Measurements from ENCODE around the gene GRIK1.

GRIK1 gene

DNA sequence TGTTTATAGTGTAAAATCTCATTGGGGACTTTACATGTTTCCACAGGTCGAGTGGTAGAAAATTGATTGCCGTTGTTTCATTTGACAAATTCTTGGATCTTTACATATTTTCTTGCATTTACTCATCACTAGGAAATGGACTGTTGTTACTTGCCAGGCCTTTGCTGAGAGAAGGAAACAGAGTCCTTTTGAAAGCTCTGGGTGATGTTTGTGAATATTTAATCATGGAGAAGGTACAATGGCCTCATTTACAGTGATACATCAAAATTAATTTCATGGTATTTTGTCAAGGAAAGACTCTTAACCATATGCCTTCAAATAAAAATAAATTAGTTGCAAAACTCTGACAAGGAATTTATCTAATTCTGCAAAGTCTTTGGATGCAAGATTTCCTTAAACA lies 198.0 kb downstream of the GRIK1 start:
- TF ChIP-seq, protein P1, sequence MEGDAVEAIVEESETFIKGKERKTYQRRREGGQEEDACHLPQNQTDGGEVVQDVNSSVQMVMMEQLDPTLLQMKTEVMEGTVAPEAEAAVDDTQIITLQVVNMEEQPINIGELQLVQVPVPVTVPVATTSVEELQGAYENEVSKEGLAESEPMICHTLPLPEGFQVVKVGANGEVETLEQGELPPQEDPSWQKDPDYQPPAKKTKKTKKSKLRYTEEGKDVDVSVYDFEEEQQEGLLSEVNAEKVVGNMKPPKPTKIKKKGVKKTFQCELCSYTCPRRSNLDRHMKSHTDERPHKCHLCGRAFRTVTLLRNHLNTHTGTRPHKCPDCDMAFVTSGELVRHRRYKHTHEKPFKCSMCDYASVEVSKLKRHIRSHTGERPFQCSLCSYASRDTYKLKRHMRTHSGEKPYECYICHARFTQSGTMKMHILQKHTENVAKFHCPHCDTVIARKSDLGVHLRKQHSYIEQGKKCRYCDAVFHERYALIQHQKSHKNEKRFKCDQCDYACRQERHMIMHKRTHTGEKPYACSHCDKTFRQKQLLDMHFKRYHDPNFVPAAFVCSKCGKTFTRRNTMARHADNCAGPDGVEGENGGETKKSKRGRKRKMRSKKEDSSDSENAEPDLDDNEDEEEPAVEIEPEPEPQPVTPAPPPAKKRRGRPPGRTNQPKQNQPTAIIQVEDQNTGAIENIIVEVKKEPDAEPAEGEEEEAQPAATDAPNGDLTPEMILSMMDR (conservative IDR thresholded peaks at IDR 0.05), result no peak
- H3K27ac ChIP-seq, result no peak overlapping the region

DNA sequence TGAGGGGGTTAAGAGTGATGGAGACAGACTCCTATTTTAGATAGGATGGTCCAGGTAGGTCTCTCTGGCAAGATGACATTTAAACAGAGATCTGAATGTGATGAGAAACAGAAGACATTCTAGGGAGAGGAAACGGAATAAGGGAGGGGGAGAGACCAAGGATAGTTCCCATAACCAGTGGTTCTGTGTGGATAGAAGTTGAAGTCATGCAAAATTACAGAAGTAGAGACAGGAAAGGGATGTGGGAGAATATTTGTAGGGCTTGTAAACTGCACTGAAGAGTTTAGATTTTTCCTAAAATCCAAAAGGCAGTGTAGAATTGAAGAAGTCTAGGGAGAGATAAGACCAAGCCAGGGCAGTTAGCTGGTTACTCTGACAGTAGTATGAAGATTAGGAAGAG lies 200.6 kb downstream of the GRIK1 start:
- no peak overlapping the region for H3K27ac ChIP-seq
- TF ChIP-seq, protein P1 (conservative IDR thresholded peaks at IDR 0.05), result no peak

DNA sequence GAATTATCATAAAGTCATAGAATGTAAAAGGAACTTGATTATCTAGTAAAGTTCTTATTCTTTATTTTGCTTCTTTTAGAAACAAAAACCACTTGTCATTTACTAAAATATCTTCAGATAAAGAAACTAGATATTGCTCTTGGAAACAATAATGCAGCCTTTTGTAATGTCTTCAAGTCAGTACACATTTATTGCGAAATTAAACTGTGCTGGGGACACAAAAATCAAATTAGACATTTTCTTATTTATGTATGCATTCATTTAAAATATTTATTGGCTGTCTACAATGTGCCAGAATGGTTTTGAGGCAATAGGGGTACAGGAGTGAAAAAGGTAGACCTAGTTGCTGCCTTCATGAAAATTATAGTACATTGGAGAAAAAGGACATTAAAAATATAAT lies 201.1 kb downstream of the GRIK1 start:
- no peak overlapping the region for H3K27ac ChIP-seq
- TF ChIP-seq, protein P1 (conservative IDR thresholded peaks at IDR 0.05), result no peak

DNA sequence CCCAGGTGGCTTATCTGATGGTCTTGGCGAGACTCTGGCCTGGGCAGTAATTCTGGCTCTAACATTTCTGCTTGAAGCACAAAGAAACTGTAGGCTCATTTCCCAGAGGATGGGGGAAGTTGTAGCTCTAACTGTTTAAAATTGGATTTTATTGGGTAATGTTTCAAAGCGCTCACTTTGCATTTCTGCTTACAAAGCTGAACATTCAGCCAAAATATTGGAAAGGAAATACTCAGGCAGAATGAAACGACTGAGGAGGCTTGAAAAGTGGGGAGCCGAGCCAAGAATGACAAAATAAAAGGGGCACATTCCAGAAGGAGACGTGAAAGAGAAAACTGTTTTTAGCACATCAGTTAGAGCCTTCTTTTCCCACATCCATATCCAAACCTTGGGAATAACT lies 202.6 kb downstream of the GRIK1 start:
- TF ChIP-seq, protein P1 (conservative IDR thresholded peaks at IDR 0.05), result no peak
- H3K27ac ChIP-seq, result no peak overlapping the region

DNA sequence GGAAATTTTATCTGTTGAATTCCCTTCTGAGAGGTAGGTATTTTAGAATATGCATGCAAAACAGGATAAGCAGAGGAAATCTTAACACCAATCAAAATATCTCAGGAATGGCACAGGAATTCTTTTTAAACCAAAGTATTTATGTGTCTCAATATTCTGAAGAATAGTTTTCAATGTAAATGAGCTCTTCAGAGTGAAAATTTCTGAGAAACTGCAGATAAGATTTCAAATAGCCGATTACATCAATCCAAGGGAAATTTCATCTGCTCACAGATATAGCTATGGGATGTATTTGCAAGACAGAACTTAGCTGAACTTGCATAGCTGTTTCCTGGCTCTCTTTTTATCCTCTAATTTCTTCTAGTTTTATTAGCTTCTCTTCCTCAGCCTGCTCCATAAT lies 209.5 kb downstream of the GRIK1 start:
- no peak overlapping the region for H3K27ac ChIP-seq
- TF ChIP-seq, protein P1 (conservative IDR thresholded peaks at IDR 0.05), result no peak

DNA sequence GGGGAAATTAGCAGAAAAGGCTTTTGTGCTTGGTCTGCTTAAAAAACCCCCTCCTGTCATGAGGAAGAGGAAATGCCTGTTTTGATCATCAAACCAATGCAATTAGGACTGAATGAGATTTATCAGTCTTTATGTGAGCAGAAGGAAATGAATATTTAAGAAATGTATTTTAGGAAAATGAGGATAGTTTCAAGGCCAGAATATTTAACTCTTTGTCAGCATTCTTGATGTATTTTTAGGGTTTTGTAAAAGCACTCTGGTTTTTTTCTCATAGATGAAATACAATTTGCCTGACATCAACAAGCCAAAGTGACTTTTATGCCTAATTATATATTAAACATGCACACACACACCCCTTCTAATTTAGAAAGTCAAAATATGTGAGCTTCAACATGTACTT lies 213.8 kb downstream of the GRIK1 start:
- no peak overlapping the region for H3K27ac ChIP-seq
- TF ChIP-seq, protein P1 (conservative IDR thresholded peaks at IDR 0.05), result no peak

DNA sequence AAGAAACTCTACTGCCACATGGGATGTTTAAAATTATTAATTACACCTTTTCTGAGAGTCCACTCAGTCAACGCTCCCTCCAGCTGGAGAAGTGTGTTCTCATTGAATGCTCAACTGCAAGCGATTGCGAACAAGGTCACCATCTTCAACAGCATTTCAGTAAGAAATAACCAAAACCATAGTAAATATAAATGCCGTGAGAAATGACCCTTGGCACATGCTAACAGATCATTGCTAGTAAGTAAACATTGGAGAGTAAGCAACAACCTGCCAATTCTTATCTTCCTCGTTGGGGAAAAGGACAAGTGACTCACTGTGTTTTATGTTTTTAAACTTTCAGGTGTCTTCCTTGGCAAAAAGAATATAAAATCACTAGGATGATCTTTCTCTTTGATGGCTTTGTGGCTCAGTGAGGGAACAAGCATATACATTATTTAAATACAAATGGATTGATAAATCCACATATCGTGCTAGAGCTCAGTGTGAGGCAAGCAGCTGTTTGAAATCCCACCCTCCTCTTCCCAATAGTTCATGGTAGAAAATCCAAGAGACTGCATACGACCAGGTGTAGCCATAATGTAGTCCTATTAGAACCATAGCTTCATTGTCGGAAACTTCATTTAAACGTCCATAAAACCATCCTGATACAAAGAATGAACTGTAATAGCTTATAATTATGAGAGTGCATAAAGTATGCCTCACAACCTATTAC lies 214.6 kb downstream of the GRIK1 start:
- TF ChIP-seq, protein P1 (conservative IDR thresholded peaks at IDR 0.05), result no peak
- no peak overlapping the region for H3K27ac ChIP-seq

Data from VCaP (cell line).